ENCODE measurements around the gene RIMBP3C.
"Not testable (repeated sequence)": the region's sequence is repeated elsewhere in the genome, so short reads cannot be mapped to it uniquely, and the experiment has no call there.

The RIMBP3C gene

GRCh38 chr22:21531525-21531924 is 19.7 kb downstream of the RIMBP3C start:
- not testable (repeated sequence) for DNase-seq (ENCODE audit: low read depth)

GRCh38 chr22:21526705-21527500 is 24.4 kb downstream of the RIMBP3C start:
- not testable (repeated sequence) for DNase-seq (ENCODE audit: low read depth)

GRCh38 chr22:21516970-21517764 is 34.1 kb downstream of the RIMBP3C start:
- not testable (repeated sequence) for DNase-seq (ENCODE audit: low read depth)

- DNase-seq (ENCODE audit: low read depth) = not testable (repeated sequence)
Measured at GRCh38 chr22:21516522-21516921, 34.7 kb downstream of the RIMBP3C start.

GRCh38 chr22:21515234-21515633 is 36.0 kb downstream of the RIMBP3C start:
- not testable (repeated sequence) for DNase-seq (ENCODE audit: low read depth)

GRCh38 chr22:21514117-21514516 is 37.1 kb downstream of the RIMBP3C start:
- not testable (repeated sequence) for DNase-seq (ENCODE audit: low read depth)

- not testable (repeated sequence) for DNase-seq (ENCODE audit: low read depth)
Measured at GRCh38 chr22:21512022-21512421, 39.2 kb downstream of the RIMBP3C start.

GRCh38 chr22:21510397-21510796 is 40.9 kb downstream of the RIMBP3C start:
- DNase-seq (ENCODE audit: low read depth) = not testable (repeated sequence)

GRCh38 chr22:21499623-21500506 is 51.4 kb downstream of the RIMBP3C start:
- DNase-seq (ENCODE audit: low read depth) = not testable (repeated sequence)

- not testable (repeated sequence) for DNase-seq (ENCODE audit: low read depth)
Measured at GRCh38 chr22:21498489-21498888, 52.8 kb downstream of the RIMBP3C start.

GRCh38 chr22:21497984-21498383 is 53.3 kb downstream of the RIMBP3C start:
- not testable (repeated sequence) for DNase-seq (ENCODE audit: low read depth)

Measured in activated T-cell treated with anti-CD3 and anti-CD28 coated beads for 24 hours (primary cell).